Body of pancreas (tissue), 4 donors: ENCODE data around the gene INAVA. TPM values are rescaled to one million over a fixed set of nuclear protein-coding genes. Genes with fewer than 3 reads are reported as not detected.

ENCODE experiments used
- ATAC-seq: fragments of 150-250 bp; one replicate; pipeline ENCODE4 v1.9.1; 2016
- DNase-seq, 4 donors: peaks; one replicate each; pipeline ENCODE4 v3.0.0-alpha.2; 2019
- H3K27ac ChIP-seq, 4 donors: fragments of 200-600 bp; sonication (generic); 1 replicate in 3 of 4; 2 replicates in 1 of 4; pipeline versions ENCODE4 v1.5.1 to v1.6.1; 2016 to 2019; ENCODE audit warnings: mild to moderate bottlenecking in 1 of 4, mixed read lengths in 1 of 4, moderate library complexity in 1 of 4
- H3K27me3 ChIP-seq, 2 donors: fragments of 200-600 bp; sonication (generic); one replicate each; pipeline ENCODE4 v1.6.0; 2016; ENCODE audit warnings: mild to moderate bottlenecking in 1 of 2
- H3K36me3 ChIP-seq, 2 donors: fragments of 200-600 bp; sonication (generic); replicated peaks in 1 of 2; 2 replicates each; pipeline ENCODE4 v1.5.1; 2016; ENCODE audit warnings: low read depth in 2 of 2; ENCODE audit not compliant: insufficient read depth in 1 of 2
- H3K4me1 ChIP-seq: fragments of 200-600 bp; sonication (generic); one replicate; pipeline ENCODE4 v1.6.0; 2016
- H3K4me3 ChIP-seq, 2 donors: fragments of 200-600 bp; sonication (generic); 1 replicate in 1 of 2; 2 replicates in 1 of 2; pipeline ENCODE4 v1.5.1; 2016 to 2019
- H3K9me3 ChIP-seq, 3 donors: fragments of 200-600 bp; sonication (generic); 1 replicate in 2 of 3; 2 replicates in 1 of 3; pipeline ENCODE4 v1.5.1; 2016
- CTCF ChIP-seq, 7 experiments: fragments of 450-650 bp in 4 of 7; fragments of 200-600 bp in 3 of 7; sonication (generic) in 3 of 7; IDR thresholded peaks; one replicate each; pipeline ENCODE4 v1.5.1; 2016 to 2019; ENCODE audit warnings: antibody characterized with exemption in 7 of 7
- POLR2A ChIP-seq, 3 donors: fragments of 450-650 bp; IDR thresholded peaks; one replicate each; pipeline ENCODE4 v1.6.1; 2016; ENCODE audit warnings: antibody characterized with exemption in 3 of 3, mild to moderate bottlenecking in 2 of 3
- WGBS, 2 donors: methylation state at CpG; one replicate each; pipeline ENCODE4 v1.1.5; 2017; 5-methylcytosine and 5-hydroxymethylcytosine counted together
- intact Hi-C: fragments of 100-400 bp; cut with DNase I; formaldehyde crosslinking; loops from one replicate; pipeline ENCODE4 v1.15.1; 2023
- total RNA-seq, 2 donors: library from RNA; depleted of rRNA; stranded (reverse); fragments of >200 nt; gene quantifications; one replicate each; pipeline ENCODE4 v1.1.0, GENCODE V29; 2016

The INAVA gene
- total RNA-seq, 2 donors from 2014 or later, result 22.1 to 30.7 TPM

DNA sequence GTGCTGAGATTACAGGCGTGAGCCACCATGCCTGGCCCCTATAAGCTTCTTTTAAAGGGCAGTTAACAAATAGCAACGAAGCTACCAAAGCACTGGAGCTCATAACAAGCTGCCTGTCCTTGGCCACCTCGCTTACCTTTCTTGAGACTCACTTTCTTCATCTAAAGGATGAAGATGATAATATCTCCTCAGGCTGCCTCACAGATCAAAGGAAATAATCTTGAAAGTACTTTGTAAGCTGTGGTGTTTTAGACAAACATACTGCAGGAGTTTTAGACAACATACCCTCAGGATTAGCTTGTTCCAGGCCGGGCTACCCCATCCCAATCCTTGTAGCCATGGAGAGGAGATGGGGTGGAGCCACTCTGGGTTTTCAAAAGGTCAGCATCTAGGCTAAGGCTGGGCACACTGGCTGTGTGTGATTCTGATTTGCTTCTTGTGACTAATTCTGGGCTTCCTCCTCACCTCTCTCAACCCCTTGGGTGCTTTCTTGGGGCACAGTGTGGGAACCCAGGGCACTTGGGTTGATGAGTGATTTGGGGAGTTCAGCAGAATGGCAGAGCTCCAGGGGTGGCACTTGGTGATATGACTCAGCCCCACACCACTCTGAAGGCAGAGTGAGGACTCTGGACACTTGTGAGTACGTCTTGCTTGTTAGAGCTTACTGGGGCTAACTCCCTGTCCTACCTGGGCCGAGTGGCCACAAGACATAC is 16.7 kb upstream of the INAVA start:
- Histone ChIP-seq H3K4me1 (peaks cover 10% of the 10 kb centered on the region), H3K36me3 (no peaks in the 10 kb centered on the region), H3K27ac (no peak overlapping the region), H3K4me3 (no peak overlapping the region), H3K27me3 (peaks cover 0 to 13% of the 10 kb centered on the region in 2 donors), H3K9me3 (no peaks in the 10 kb centered on the region)
- DNase-seq (no peak), ATAC-seq (no peak)
- WGBS, 2 donors, result 69 to 74% methylated on average over 6 of the region's 6 CpGs
- TF ChIP-seq POLR2A (IDR thresholded peaks at IDR 0.05), result no peak
- no peak for TF ChIP-seq CTCF (IDR thresholded peaks at IDR 0.05)
- intact Hi-C loops, result no loop called here

DNA sequence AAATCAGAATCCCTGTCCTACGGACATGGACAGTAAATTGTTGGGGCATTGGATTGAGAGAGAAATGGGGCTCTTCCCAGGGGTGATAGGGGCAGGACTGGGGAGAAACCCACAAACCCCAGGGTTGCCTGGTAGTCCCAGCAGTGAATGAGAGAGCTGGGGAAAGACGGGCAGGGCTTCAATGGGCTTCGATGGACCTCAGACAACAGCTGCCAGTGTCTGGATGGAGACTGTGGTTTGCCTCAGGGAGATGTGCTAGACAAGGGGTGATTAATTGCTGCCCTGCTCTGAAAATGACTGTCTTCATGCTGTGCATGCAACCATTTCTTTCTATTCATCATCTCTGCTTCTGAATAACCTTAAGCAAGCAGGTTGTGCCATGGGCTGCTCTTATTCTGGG is 14.5 kb upstream of the INAVA start:
- no peak for TF ChIP-seq POLR2A (IDR thresholded peaks at IDR 0.05)
- no peak for TF ChIP-seq CTCF (IDR thresholded peaks at IDR 0.05)
- 71 to 81% methylated on average over 3 of the region's 3 CpGs for WGBS, 2 donors

DNA sequence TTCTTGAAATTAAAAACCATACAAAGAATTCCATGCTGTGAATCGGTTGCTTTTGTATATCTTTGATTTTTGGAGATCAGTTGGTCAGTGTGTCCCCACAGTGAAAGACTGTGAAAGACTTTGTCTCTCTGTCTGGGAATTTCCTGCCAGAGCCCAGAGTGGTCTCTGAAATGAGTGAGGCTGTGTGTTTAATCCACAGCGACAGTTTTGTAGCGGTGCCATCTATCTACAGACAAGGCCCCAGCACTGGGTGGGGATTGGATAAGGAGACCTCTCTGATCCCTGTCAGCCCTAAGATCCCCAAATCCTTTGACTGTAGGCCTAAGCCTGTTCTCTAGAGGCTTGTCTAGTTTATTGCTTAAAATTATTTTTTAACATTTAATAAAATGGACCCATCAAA is 11.6 kb upstream of the INAVA start:
- H3K4me3 ChIP-seq, result no peak overlapping the region
- no peaks in the 10 kb centered on the region for H3K9me3 ChIP-seq
- no peaks in the 10 kb centered on the region for H3K4me1 ChIP-seq
- H3K27ac ChIP-seq, result no peak overlapping the region
- TF ChIP-seq POLR2A (IDR thresholded peaks at IDR 0.05), result no peak
- no peak for TF ChIP-seq CTCF (IDR thresholded peaks at IDR 0.05)
- no peaks in the 10 kb centered on the region for H3K36me3 ChIP-seq
- 89 to 90% methylated on average over 3 of the region's 3 CpGs for WGBS, 2 donors
- no peak for DNase-seq
- intact Hi-C loops, result no loop called here
- no peaks in the 10 kb centered on the region for H3K27me3 ChIP-seq
- no peak for ATAC-seq

More for the DNA sequence above, 14.5 kb upstream of the INAVA start:
- no peak overlapping the region for H3K27ac ChIP-seq
- ATAC-seq, result no peak
- no peaks in the 10 kb centered on the region for H3K27me3 ChIP-seq
- no peaks in the 10 kb centered on the region for H3K4me1 ChIP-seq
- H3K4me3 ChIP-seq, result no peak overlapping the region
- intact Hi-C loops, result no loop called here
- no peaks in the 10 kb centered on the region for H3K36me3 ChIP-seq
- H3K9me3 ChIP-seq, result no peaks in the 10 kb centered on the region
- no peak for DNase-seq

DNA sequence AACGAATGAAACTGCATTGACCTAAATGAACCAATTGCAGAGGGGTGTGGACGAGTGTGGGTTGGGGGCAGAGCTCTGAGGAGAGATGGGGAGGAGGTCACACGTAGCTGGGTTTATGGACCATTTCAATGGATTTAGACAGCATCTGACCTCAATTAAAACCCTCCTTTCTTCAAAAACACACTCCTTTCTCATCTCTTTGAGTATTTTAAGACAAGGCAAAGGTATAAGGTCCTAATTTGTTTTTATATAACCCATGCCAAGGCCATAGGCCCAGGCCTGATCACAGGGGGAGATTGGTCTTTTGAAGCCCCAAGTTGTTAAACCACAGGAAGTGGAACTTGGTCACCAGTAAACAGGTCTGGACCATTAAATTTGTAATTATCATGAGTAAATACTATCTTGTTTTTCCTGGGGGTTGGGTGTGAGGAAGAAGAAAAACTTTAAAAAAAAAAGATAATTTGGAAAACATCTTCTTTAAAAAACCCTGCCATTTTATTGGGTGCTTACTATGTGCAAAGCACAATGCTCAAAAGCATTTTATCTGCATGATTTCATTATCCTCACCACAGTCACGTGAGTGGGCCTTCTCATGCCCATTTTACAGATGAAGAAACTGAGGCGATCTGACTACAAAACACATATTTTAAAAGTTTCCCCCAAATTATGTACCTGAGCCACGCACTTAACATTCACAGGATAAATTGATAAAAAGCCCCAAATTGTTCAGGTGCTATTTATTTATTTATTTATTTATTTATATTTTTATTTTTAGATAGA is 8.9 kb upstream of the INAVA start:
- Histone ChIP-seq H3K9me3 (no peaks in the 10 kb centered on the region), H3K27me3 (no peaks in the 10 kb centered on the region), H3K4me1 (peaks cover 5% of the 10 kb centered on the region), H3K4me3 (no peak overlapping the region), H3K36me3 (no peaks in the 10 kb centered on the region), H3K27ac (no peak overlapping the region)
- DNase-seq (no peak), ATAC-seq (no peak)
- intact Hi-C loops, result no loop called here
- TF ChIP-seq POLR2A (IDR thresholded peaks at IDR 0.05) (no peak), CTCF (IDR thresholded peaks at IDR 0.05) (no peak)
- 80 to 85% methylated on average over 6 of the region's 6 CpGs for WGBS, 2 donors
